DND-41 (cell line): ENCODE results near the gene SLC6A3.

Experiments
- EZH2 ChIP-seq: IDR thresholded peaks from 3 replicates; pipeline ENCODE4 v1.6.1; 2012; ENCODE audit warnings: borderline replicate concordance, low read depth, mild to moderate bottlenecking, moderate library complexity, low read length, inconsistent platforms; ENCODE audit not compliant: severe bottlenecking
- TF ChIP-seq, protein P1 (sequence below): IDR thresholded peaks from 2 replicates; pipeline ENCODE4 v1.5.1; 2012; ENCODE audit warnings: borderline replicate concordance, low read length, moderate library complexity, mild to moderate bottlenecking; ENCODE audit not compliant: poor library complexity, severe bottlenecking; ENCODE audit errors: extremely low read depth

DNA sequence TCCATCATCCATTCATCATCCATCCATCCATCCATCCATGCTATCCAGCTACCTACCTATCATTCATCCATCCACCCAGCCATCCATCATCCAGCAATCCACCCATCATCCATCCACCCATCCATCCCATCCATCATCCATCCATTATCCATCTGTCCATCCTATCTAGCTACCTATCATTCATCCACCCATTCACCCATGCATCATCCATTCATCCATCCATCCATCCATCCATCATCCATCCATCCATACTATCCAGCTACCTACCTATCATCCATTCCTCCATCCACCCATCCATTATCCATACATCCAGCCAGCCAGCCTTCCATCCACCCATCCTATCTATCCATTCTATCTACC is 26.3 kb downstream of the SLC6A3 start:
- TF ChIP-seq, protein P1, sequence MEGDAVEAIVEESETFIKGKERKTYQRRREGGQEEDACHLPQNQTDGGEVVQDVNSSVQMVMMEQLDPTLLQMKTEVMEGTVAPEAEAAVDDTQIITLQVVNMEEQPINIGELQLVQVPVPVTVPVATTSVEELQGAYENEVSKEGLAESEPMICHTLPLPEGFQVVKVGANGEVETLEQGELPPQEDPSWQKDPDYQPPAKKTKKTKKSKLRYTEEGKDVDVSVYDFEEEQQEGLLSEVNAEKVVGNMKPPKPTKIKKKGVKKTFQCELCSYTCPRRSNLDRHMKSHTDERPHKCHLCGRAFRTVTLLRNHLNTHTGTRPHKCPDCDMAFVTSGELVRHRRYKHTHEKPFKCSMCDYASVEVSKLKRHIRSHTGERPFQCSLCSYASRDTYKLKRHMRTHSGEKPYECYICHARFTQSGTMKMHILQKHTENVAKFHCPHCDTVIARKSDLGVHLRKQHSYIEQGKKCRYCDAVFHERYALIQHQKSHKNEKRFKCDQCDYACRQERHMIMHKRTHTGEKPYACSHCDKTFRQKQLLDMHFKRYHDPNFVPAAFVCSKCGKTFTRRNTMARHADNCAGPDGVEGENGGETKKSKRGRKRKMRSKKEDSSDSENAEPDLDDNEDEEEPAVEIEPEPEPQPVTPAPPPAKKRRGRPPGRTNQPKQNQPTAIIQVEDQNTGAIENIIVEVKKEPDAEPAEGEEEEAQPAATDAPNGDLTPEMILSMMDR, result no peak
- TF ChIP-seq EZH2, result no peak
